Measurements from ENCODE around the gene EXD2. TPM values are rescaled to one million over a fixed set of nuclear protein-coding genes. Genes with fewer than 3 reads are reported as not detected.

The EXD2 gene
- total and polyA plus RNA-seq, 7 donors: 1.8 to 18.0 (median 14.7) TPM

DNA sequence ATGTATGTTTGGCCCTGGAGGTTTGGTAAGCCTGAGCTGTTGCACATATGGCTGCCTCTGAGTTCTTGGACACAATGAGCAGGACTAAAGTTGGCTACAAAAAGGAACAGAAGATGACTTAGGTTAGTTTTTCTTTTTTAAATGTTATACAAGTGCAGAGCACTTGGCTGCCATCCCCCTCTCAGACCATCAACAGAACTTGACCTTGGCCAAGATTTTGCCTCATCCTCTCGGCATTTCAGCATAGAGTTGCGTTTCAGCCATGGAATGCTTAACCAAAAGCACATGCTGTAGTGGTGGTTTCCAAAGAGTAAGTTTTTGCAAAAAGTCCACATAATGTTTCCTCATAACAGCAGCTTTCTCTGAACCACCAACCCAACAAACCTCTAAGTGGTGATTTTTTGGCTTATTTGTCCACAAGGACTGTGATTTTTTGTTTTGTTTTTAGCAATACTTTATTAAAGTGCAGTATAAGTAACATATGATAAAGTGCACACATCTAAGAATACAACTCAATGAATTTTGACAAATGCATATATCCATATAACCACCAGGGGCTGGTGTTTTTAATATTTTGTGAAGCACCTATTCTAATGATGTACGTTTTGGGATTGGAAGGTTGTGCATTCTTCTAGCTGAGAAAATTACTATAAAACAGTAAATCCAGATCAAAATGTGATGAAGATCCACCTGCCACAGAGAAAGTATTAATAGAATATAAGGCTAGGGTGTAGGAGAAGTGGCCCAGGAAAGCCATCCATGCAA, 56.6 kb downstream of the EXD2 start:
- intact Hi-C loops (cut with DNase I): loop anchor here (10.0 kb wide), 1 partner anchor 517 kb away; the partner anchor contains the start of gene SRSF5
- H3K27me3 ChIP-seq: no peaks in the 10 kb centered on the region
- no peak overlapping the region for H3K4me3 ChIP-seq
- TF ChIP-seq EP300 (IDR thresholded peaks at IDR 0.05) (no peak), POLR2A (IDR thresholded peaks at IDR 0.05) (no peak), POLR2AphosphoS5 (IDR thresholded peaks at IDR 0.05) (peak in 2 of 4 donors; percentile 58 to 72)
- TF ChIP-seq, protein P1, sequence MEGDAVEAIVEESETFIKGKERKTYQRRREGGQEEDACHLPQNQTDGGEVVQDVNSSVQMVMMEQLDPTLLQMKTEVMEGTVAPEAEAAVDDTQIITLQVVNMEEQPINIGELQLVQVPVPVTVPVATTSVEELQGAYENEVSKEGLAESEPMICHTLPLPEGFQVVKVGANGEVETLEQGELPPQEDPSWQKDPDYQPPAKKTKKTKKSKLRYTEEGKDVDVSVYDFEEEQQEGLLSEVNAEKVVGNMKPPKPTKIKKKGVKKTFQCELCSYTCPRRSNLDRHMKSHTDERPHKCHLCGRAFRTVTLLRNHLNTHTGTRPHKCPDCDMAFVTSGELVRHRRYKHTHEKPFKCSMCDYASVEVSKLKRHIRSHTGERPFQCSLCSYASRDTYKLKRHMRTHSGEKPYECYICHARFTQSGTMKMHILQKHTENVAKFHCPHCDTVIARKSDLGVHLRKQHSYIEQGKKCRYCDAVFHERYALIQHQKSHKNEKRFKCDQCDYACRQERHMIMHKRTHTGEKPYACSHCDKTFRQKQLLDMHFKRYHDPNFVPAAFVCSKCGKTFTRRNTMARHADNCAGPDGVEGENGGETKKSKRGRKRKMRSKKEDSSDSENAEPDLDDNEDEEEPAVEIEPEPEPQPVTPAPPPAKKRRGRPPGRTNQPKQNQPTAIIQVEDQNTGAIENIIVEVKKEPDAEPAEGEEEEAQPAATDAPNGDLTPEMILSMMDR (IDR thresholded peaks at IDR 0.05): peak in 3 of 4 experiments; percentile 10 to 43 (median 28)
- WGBS, 2 donors: 81 to 86% methylated on average over 3 of the region's 3 CpGs
- H3K9me3 ChIP-seq: no peaks in the 10 kb centered on the region
- H3K27ac ChIP-seq: peak overlapping the region; percentile 54 to 78 (median 70)
- DNase-seq: peak; percentile 92
- H3K4me1 ChIP-seq: peaks cover 2 to 22% (median 16%) of the 10 kb centered on the region in 4 donors
- H3K36me3 ChIP-seq: no peaks in the 10 kb centered on the region

DNA sequence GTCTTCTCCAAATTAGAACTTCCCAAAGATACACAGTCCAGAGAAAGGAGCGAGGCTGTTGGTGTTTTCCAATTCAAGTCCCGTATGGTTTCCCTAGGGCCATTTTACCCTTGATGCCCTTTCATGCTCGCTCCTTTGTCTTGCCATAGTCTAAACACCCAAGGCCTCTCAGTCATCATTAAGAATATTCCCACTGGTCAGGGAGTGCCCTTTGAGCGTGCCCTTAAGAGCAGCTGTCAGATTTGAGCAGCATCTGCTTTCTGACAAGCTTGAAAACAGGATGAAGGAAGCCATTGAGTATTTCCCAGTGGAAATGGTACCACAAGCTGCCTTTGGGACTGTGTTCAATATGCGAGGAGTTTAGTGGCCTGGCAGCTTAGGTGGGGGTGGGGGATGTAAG, 58.3 kb downstream of the EXD2 start:
- H3K4me3 ChIP-seq: no peak overlapping the region
- intact Hi-C loops (cut with DNase I): loop anchor here (10.0 kb wide), 1 partner anchor 515 kb away; the partner anchor contains the start of gene SRSF5
- DNase-seq: no peak
- H3K36me3 ChIP-seq: no peaks in the 10 kb centered on the region
- H3K4me1 ChIP-seq: peaks cover 2 to 17% (median 13%) of the 10 kb centered on the region in 4 donors
- 90 to 97% methylated on average over 5 of the region's 5 CpGs for WGBS, 2 donors
- H3K9me3 ChIP-seq: no peaks in the 10 kb centered on the region
- no peak for TF ChIP-seq POLR2A (IDR thresholded peaks at IDR 0.05)
- no peak for TF ChIP-seq EP300 (IDR thresholded peaks at IDR 0.05)
- TF ChIP-seq, protein P1 (IDR thresholded peaks at IDR 0.05): no peak
- TF ChIP-seq POLR2AphosphoS5 (IDR thresholded peaks at IDR 0.05): no peak
- no peaks in the 10 kb centered on the region for H3K27me3 ChIP-seq
- H3K27ac ChIP-seq: no peak overlapping the region

DNA sequence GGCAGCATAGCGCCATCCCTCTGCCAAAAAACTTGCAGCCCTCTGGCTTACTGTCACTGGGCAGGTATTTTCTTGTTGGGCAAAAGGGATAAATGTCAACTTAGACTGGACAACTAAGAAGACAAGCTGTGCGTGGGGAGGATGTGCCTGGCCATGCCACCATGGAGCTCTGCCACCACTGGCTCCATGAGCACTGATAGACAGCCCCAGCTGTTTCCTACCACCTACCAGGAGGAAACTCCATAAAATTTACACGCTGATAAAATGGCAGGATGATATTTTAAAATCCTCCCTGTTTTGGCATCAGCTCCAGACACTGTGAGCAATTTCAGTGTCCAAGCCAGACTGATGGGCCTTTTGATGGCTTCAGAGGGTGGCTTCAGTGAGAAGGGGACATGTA, 61.6 kb downstream of the EXD2 start:
- Histone ChIP-seq H3K27me3 (peaks cover 0 to 6% (median 0%) of the 10 kb centered on the region in 3 donors), H3K36me3 (no peaks in the 10 kb centered on the region), H3K27ac (no peak overlapping the region), H3K4me1 (peaks cover 0 to 6% (median 3%) of the 10 kb centered on the region in 4 donors), H3K9me3 (no peaks in the 10 kb centered on the region), H3K4me3 (no peak overlapping the region)
- intact Hi-C loops (cut with DNase I): no loop called here
- WGBS, 2 donors: 67 to 69% methylated on average over 3 of the region's 3 CpGs
- TF ChIP-seq POLR2AphosphoS5 (IDR thresholded peaks at IDR 0.05): no peak
- TF ChIP-seq, protein P1 (IDR thresholded peaks at IDR 0.05): no peak
- no peak for TF ChIP-seq POLR2A (IDR thresholded peaks at IDR 0.05)
- no peak for TF ChIP-seq EP300 (IDR thresholded peaks at IDR 0.05)
- no peak for DNase-seq

DNA sequence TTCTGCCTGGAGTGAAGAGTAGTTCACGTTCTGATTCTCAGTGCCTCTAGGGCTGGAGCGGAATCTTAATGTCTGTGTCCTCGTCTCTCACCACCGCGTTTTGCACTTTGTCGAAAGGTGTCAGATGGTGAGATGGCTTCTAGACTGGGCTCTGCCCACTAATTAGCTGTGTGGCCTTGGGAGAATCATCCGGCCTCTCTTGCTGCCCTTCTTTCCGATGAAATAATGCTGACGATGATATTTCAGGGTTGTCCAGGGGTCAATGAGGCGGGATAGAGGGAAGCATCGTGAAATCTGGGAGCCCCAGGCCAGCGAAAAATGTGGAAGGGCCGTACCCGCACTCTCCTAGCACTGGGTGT, 67.8 kb downstream of the EXD2 start:
- Histone ChIP-seq H3K4me3 (peak overlapping the region; percentile 42 to 66 (median 56)), H3K27me3 (peaks cover 5 to 42% (median 19%) of the 10 kb centered on the region in 3 donors), H3K27ac (peak overlapping the region in 1 of 4 donors; percentile 55), H3K9me3 (no peaks in the 10 kb centered on the region), H3K36me3 (no peaks in the 10 kb centered on the region), H3K4me1 (peaks cover 0 to 29% (median 27%) of the 10 kb centered on the region in 4 donors)
- TF ChIP-seq EP300 (IDR thresholded peaks at IDR 0.05): no peak
- TF ChIP-seq, protein P1 (IDR thresholded peaks at IDR 0.05): no peak
- DNase-seq: no peak
- WGBS, 2 donors: 27 to 28% methylated on average over 14 of the region's 14 CpGs
- intact Hi-C loops (cut with DNase I): no loop called here
